Upper lobe of right lung (tissue), 1 donor: ENCODE results near the gene FBXO24. TPM values are rescaled to one million over a fixed set of nuclear protein-coding genes. Genes with fewer than 3 reads are reported as not detected.
A peak's percentile ranks its signal among the peaks of the same experiment; 100 is the strongest.
"Not testable (repeated sequence)": the region's sequence is repeated elsewhere in the genome, so short reads cannot be mapped to it uniquely, and the experiment has no call there.

Experiments used
- ATAC-seq: fragments of 200-7000 bp; cut with Tn5 transposase; one replicate; pipeline ENCODE4 v1.9.1; 2020; ENCODE audit warnings: mild to moderate bottlenecking, moderate library complexity
- DNase-seq: peaks from one replicate; pipeline ENCODE4 v3.0.0-alpha.2; 2020
- H3K27ac ChIP-seq: fragments of 200-600 bp; one replicate; pipeline ENCODE4 v1.8.0; 2022
- H3K27me3 ChIP-seq: fragments of 200-600 bp; one replicate; pipeline ENCODE4 v1.8.0; 2022; ENCODE audit warnings: mild to moderate bottlenecking
- H3K36me3 ChIP-seq: fragments of 200-600 bp; one replicate; pipeline ENCODE4 v1.8.0; 2022
- H3K4me1 ChIP-seq: fragments of 200-600 bp; one replicate; pipeline ENCODE4 v1.8.0; 2022
- H3K4me3 ChIP-seq: fragments of 200-600 bp; one replicate; pipeline ENCODE4 v1.8.0; 2022; ENCODE audit warnings: mild to moderate bottlenecking
- H3K9me3 ChIP-seq: fragments of 200-600 bp; one replicate; pipeline ENCODE4 v1.8.0; 2022
- CTCF ChIP-seq: fragments of 200-600 bp; IDR thresholded peaks from one replicate; pipeline ENCODE4 v1.8.0; 2022; ENCODE audit warnings: antibody characterized with exemption
- intact Hi-C: fragments of 100-400 bp; cut with DNase I; formaldehyde crosslinking; loops from one replicate; pipeline ENCODE4 v1.11.0; 2022
- total RNA-seq: library from RNA; stranded (reverse); fragmentation: NEBNext Ultra II Directional; extraction: Animal tissue kit (Norgen Biotek cat#: 25700); gene quantifications from one replicate; pipeline ENCODE4 v1.2.1, GENCODE V29; 2021
- donor health status: DM: no; HTN: yes; CAD: no; lungs with severe emphysema.

FBXO24 gene
- total RNA-seq, 1 donor from 2014 or later = 1.4 TPM

- no peak for DNase-seq
Measured at GRCh38 chr7:100540073-100540723, 45.9 kb upstream of the FBXO24 start.

GRCh38 chr7:100541309-100541708, 44.8 kb upstream of the FBXO24 start:
- DNase-seq, ATAC-seq, H3K27me3 ChIP-seq, H3K27ac ChIP-seq, H3K36me3 ChIP-seq, H3K4me3 ChIP-seq, H3K9me3 ChIP-seq, intact Hi-C loops: not testable (repeated sequence)
- peaks cover 37% of the 10 kb centered on the region for H3K4me1 ChIP-seq

More at GRCh38 chr7:100540073-100540723, 45.9 kb upstream of the FBXO24 start:
- TF ChIP-seq CTCF = no peak
- Histone ChIP-seq H3K4me1 (peaks cover 26% of the 10 kb centered on the region), H3K27ac (peak overlapping the region; percentile 51), H3K27me3 (no peaks in the 10 kb centered on the region), H3K36me3 (no peaks in the 10 kb centered on the region), H3K4me3 (peak overlapping the region; percentile 75), H3K9me3 (no peaks in the 10 kb centered on the region)
- intact Hi-C loops = no loop called here
- ATAC-seq = no peak

- H3K4me3 ChIP-seq = no peak overlapping the region
- intact Hi-C loops = no loop called here
- ATAC-seq (no peak), DNase-seq (no peak)
- H3K4me1 ChIP-seq = peaks cover 56% of the 10 kb centered on the region
- H3K27ac ChIP-seq = no peak overlapping the region
- no peaks in the 10 kb centered on the region for H3K9me3 ChIP-seq
- no peaks in the 10 kb centered on the region for H3K36me3 ChIP-seq
- no peaks in the 10 kb centered on the region for H3K27me3 ChIP-seq
- TF ChIP-seq CTCF = no peak
Measured at GRCh38 chr7:100543586-100543985, 42.5 kb upstream of the FBXO24 start.

GRCh38 chr7:100544386-100544785, 41.7 kb upstream of the FBXO24 start:
- TF ChIP-seq CTCF = no peak
- Histone ChIP-seq H3K27ac (peak overlapping the region; percentile 77), H3K27me3 (no peaks in the 10 kb centered on the region), H3K36me3 (no peaks in the 10 kb centered on the region), H3K4me1 (peaks cover 62% of the 10 kb centered on the region), H3K4me3 (no peak overlapping the region), H3K9me3 (no peaks in the 10 kb centered on the region)
- intact Hi-C loops = no loop called here
- no peak for DNase-seq
- no peak for ATAC-seq

GRCh38 chr7:100544967-100545359, 41.2 kb upstream of the FBXO24 start:
- H3K4me1 ChIP-seq = peaks cover 59% of the 10 kb centered on the region
- intact Hi-C loops = no loop called here
- no peaks in the 10 kb centered on the region for H3K9me3 ChIP-seq
- H3K27ac ChIP-seq = peak overlapping the region; percentile 77
- H3K27me3 ChIP-seq = no peaks in the 10 kb centered on the region
- DNase-seq (no peak), ATAC-seq (peak; percentile 3)
- H3K36me3 ChIP-seq = no peaks in the 10 kb centered on the region
- no peak for TF ChIP-seq CTCF
- H3K4me3 ChIP-seq = no peak overlapping the region

GRCh38 chr7:100545360-100546128, 40.6 kb upstream of the FBXO24 start:
- intact Hi-C loops = no loop called here
- Histone ChIP-seq H3K27ac (peak overlapping the region; percentile 77), H3K4me1 (peaks cover 54% of the 10 kb centered on the region), H3K4me3 (no peak overlapping the region), H3K9me3 (no peaks in the 10 kb centered on the region), H3K27me3 (no peaks in the 10 kb centered on the region), H3K36me3 (peaks cover 5% of the 10 kb centered on the region)
- DNase-seq (no peak), ATAC-seq (peak; percentile 75)
- TF ChIP-seq CTCF = no peak
